SK-N-SH treated with all-trans-retinoic acid at 6 μM for 48 hours (cell line): ENCODE results near the gene MORN4.

ENCODE experiments used
- ATAC-seq: fragments of 200-7000 bp; cut with Tn5 transposase; 3 replicates; pipeline ENCODE4 v1.9.1; 2020; ENCODE audit warnings: mild to moderate bottlenecking, moderate library complexity
- ARNTL ChIP-seq: fragments of 450-650 bp; formaldehyde crosslinking; IDR thresholded peaks from 2 replicates; pipeline ENCODE4 v1.5.0; 2020; ENCODE audit warnings: low read depth, mild to moderate bottlenecking, moderate library complexity, borderline replicate concordance
- BACH2 ChIP-seq: fragments of 250-450 bp; sonication (Bioruptor Pico); IDR thresholded peaks from 2 replicates; pipeline ENCODE4 v1.9.0; 2021; ENCODE audit warnings: mild to moderate bottlenecking, borderline replicate concordance
- CSDC2 ChIP-seq: fragments of 250-450 bp; sonication (Bioruptor Pico); IDR thresholded peaks from 2 replicates; pipeline ENCODE4 v1.5.0; 2020; ENCODE audit warnings: mild to moderate bottlenecking, moderate library complexity
- ESRRG ChIP-seq: fragments of 250-450 bp; sonication (Bioruptor Pico); IDR thresholded peaks from 2 replicates; pipeline ENCODE4 v1.6.1; 2021; ENCODE audit warnings: mild to moderate bottlenecking
- GLIS3 ChIP-seq: fragments of 250-450 bp; sonication (Bioruptor Pico); IDR thresholded peaks from 2 replicates; pipeline ENCODE4 v1.5.0; 2020; ENCODE audit warnings: mild to moderate bottlenecking, moderate library complexity
- ISL1 ChIP-seq: fragments of 250-450 bp; sonication (Bioruptor Pico); IDR thresholded peaks from 2 replicates; pipeline ENCODE4 v2.1.2; 2022; ENCODE audit warnings: mild to moderate bottlenecking, moderate library complexity
- OSR1 ChIP-seq: fragments of 250-450 bp; sonication (Bioruptor Pico); IDR thresholded peaks from 2 replicates; pipeline ENCODE4 v1.8.0; 2022; ENCODE audit warnings: moderate library complexity, mild to moderate bottlenecking, inconsistent platforms
- PPARA ChIP-seq: fragments of 250-450 bp; sonication (Bioruptor Pico); IDR thresholded peaks from 2 replicates; pipeline ENCODE4 v1.5.0; 2020; ENCODE audit warnings: mild to moderate bottlenecking, borderline replicate concordance
- RARB ChIP-seq: fragments of 250-450 bp; sonication (Bioruptor Pico); IDR thresholded peaks from 2 replicates; pipeline ENCODE4 v1.8.0; 2021; ENCODE audit warnings: mild to moderate bottlenecking, moderate library complexity
- SNAI2 ChIP-seq: fragments of 250-450 bp; sonication (Bioruptor Pico); IDR thresholded peaks from 2 replicates; pipeline ENCODE4 v1.5.0; 2020; ENCODE audit warnings: mild to moderate bottlenecking, moderate library complexity
- TCF4 ChIP-seq: fragments of 250-450 bp; sonication (Bioruptor Pico); IDR thresholded peaks from 2 replicates; pipeline ENCODE4 v1.8.0; 2021; ENCODE audit warnings: mild to moderate bottlenecking, moderate library complexity, borderline replicate concordance
- TOX ChIP-seq: fragments of 250-450 bp; sonication (Bioruptor Pico); IDR thresholded peaks from 2 replicates; pipeline ENCODE4 v1.8.0; 2021; ENCODE audit warnings: mild to moderate bottlenecking, moderate library complexity, borderline replicate concordance
- ZC3H10 ChIP-seq: fragments of 250-450 bp; sonication (Bioruptor Pico); IDR thresholded peaks from 2 replicates; pipeline ENCODE4 v1.5.1; 2021; ENCODE audit warnings: mild to moderate bottlenecking, moderate library complexity
- ZFP3 ChIP-seq: fragments of 250-450 bp; sonication (Bioruptor Pico); IDR thresholded peaks from 2 replicates; pipeline ENCODE4 v1.5.0; 2020; ENCODE audit warnings: mild to moderate bottlenecking, moderate library complexity
- ZFP30 ChIP-seq: fragments of 450-650 bp; formaldehyde crosslinking; IDR thresholded peaks from 2 replicates; pipeline ENCODE4 v1.5.0; 2022; ENCODE audit warnings: mild to moderate bottlenecking, moderate library complexity
- ZNF565 ChIP-seq: fragments of 450-650 bp; formaldehyde crosslinking; conservative IDR thresholded peaks from 2 replicates; pipeline ENCODE4 v1.5.0; 2020; ENCODE audit warnings: low read depth, mild to moderate bottlenecking, moderate library complexity
- ZNF70 ChIP-seq: fragments of 450-650 bp; formaldehyde crosslinking; IDR thresholded peaks from 2 replicates; pipeline ENCODE4 v1.5.0; 2020; ENCODE audit warnings: mild to moderate bottlenecking, moderate library complexity
- ZNF8 ChIP-seq: fragments of 450-650 bp; formaldehyde crosslinking; IDR thresholded peaks from 2 replicates; pipeline ENCODE4 v1.5.0; 2020; ENCODE audit warnings: mild to moderate bottlenecking, moderate library complexity
- TF ChIP-seq, protein P1 (sequence below): fragments of 250-450 bp; sonication (Bioruptor Pico); IDR thresholded peaks from 2 replicates; pipeline ENCODE4 v1.8.0; 2020; ENCODE audit warnings: mild to moderate bottlenecking, moderate library complexity, borderline replicate concordance
- TF ChIP-seq, protein P2 (sequence below): fragments of 250-450 bp; sonication (Bioruptor Pico); IDR thresholded peaks from 2 replicates; pipeline ENCODE4 v1.5.1; 2021; ENCODE audit warnings: mild to moderate bottlenecking, moderate library complexity
- TF ChIP-seq, protein P3 (sequence below): fragments of 250-450 bp; sonication (Bioruptor Pico); IDR thresholded peaks from 2 replicates; pipeline ENCODE4 v1.5.0; 2020; ENCODE audit warnings: mild to moderate bottlenecking, moderate library complexity
- TF ChIP-seq, protein P4 (sequence below): fragments of 250-450 bp; sonication (Bioruptor Pico); IDR thresholded peaks from 2 replicates; pipeline ENCODE4 v1.5.1; 2020; ENCODE audit warnings: low read depth, mild to moderate bottlenecking, moderate library complexity

MORN4 gene

DNA sequence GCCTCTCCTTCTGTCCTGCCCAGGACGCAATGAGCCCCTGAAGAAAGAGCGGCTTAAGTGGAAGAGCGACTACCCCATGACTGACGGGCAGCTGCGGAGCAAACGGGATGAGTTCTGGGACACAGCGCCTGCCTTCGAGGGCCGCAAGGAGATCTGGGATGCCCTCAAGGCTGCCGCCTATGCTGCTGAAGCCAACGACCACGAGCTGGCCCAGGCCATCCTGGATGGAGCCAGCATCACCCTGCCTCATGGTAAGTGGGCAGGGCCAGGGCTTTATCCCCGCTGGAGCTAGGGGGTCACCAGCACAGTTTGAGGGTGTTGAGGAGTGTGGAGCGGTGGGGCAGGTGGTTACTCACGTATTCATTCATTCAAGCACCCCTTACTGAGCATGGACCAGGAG, 65.4 kb downstream of the MORN4 start:
- no peak for ATAC-seq
- TF ChIP-seq RARB (no peak), TOX (CRISPR knock-in tag) (no peak), ZNF8 (CRISPR knock-in tag) (no peak), ZNF70 (CRISPR knock-in tag) (no peak), BACH2 (CRISPR knock-in tag) (no peak), ZNF565 (CRISPR knock-in tag) (no peak), ZFP3 (CRISPR knock-in tag) (no peak), OSR1 (CRISPR knock-in tag) (no peak), ISL1 (CRISPR knock-in tag) (no peak), ESRRG (no peak), GLIS3 (no peak), ZC3H10 (CRISPR knock-in tag) (no peak), TCF4 (no peak), SNAI2 (CRISPR knock-in tag) (no peak), ZFP30 (CRISPR knock-in tag) (no peak), ARNTL (CRISPR knock-in tag) (no peak)
- TF ChIP-seq, protein P1, sequence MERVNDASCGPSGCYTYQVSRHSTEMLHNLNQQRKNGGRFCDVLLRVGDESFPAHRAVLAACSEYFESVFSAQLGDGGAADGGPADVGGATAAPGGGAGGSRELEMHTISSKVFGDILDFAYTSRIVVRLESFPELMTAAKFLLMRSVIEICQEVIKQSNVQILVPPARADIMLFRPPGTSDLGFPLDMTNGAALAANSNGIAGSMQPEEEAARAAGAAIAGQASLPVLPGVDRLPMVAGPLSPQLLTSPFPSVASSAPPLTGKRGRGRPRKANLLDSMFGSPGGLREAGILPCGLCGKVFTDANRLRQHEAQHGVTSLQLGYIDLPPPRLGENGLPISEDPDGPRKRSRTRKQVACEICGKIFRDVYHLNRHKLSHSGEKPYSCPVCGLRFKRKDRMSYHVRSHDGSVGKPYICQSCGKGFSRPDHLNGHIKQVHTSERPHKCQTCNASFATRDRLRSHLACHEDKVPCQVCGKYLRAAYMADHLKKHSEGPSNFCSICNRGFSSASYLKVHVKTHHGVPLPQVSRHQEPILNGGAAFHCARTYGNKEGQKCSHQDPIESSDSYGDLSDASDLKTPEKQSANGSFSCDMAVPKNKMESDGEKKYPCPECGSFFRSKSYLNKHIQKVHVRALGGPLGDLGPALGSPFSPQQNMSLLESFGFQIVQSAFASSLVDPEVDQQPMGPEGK (CRISPR knock-in tag): no peak
- TF ChIP-seq, protein P2, sequence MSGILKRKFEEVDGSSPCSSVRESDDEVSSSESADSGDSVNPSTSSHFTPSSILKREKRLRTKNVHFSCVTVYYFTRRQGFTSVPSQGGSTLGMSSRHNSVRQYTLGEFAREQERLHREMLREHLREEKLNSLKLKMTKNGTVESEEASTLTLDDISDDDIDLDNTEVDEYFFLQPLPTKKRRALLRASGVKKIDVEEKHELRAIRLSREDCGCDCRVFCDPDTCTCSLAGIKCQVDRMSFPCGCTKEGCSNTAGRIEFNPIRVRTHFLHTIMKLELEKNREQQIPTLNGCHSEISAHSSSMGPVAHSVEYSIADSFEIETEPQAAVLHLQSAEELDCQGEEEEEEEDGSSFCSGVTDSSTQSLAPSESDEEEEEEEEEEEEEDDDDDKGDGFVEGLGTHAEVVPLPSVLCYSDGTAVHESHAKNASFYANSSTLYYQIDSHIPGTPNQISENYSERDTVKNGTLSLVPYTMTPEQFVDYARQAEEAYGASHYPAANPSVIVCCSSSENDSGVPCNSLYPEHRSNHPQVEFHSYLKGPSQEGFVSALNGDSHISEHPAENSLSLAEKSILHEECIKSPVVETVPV (CRISPR knock-in tag): no peak
- TF ChIP-seq, protein P3, sequence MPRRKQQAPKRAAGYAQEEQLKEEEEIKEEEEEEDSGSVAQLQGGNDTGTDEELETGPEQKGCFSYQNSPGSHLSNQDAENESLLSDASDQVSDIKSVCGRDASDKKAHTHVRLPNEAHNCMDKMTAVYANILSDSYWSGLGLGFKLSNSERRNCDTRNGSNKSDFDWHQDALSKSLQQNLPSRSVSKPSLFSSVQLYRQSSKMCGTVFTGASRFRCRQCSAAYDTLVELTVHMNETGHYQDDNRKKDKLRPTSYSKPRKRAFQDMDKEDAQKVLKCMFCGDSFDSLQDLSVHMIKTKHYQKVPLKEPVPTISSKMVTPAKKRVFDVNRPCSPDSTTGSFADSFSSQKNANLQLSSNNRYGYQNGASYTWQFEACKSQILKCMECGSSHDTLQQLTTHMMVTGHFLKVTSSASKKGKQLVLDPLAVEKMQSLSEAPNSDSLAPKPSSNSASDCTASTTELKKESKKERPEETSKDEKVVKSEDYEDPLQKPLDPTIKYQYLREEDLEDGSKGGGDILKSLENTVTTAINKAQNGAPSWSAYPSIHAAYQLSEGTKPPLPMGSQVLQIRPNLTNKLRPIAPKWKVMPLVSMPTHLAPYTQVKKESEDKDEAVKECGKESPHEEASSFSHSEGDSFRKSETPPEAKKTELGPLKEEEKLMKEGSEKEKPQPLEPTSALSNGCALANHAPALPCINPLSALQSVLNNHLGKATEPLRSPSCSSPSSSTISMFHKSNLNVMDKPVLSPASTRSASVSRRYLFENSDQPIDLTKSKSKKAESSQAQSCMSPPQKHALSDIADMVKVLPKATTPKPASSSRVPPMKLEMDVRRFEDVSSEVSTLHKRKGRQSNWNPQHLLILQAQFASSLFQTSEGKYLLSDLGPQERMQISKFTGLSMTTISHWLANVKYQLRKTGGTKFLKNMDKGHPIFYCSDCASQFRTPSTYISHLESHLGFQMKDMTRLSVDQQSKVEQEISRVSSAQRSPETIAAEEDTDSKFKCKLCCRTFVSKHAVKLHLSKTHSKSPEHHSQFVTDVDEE (CRISPR knock-in tag): no peak
- TF ChIP-seq, protein P4, sequence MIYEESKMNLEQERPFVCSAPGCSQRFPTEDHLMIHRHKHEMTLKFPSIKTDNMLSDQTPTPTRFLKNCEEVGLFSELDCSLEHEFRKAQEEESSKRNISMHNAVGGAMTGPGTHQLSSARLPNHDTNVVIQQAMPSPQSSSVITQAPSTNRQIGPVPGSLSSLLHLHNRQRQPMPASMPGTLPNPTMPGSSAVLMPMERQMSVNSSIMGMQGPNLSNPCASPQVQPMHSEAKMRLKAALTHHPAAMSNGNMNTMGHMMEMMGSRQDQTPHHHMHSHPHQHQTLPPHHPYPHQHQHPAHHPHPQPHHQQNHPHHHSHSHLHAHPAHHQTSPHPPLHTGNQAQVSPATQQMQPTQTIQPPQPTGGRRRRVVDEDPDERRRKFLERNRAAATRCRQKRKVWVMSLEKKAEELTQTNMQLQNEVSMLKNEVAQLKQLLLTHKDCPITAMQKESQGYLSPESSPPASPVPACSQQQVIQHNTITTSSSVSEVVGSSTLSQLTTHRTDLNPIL: no peak

DNA sequence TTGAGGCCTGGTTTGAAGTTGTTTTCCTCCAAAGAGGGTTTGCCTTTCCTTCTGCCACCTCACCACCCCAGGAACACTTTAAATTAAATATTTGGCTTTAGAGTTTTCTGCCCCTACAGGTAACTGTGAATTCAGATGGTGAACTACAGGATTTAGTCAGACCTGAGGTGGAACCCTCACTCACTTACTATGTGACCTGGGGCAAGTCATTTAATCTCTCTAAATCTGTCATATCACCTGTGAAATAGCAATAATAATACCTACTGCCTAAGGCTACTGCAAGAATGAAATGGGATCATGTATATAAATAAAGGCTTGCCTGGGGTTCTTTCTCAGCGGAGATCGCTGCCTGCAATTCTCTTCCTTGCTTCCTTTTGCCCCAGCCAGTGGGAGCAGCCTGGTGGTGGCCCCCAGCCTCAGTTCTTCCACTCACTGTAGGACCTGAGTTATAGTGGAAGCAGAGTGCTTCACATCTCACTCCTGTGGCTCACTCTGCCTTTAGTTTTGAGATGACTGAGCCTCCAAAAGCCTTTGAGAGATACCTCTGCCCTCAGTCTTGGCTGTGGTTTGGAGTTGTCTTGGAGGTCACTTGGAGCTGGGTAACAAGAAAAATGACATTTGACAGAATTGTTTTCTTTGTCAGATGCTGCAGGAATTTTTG, 66.8 kb downstream of the MORN4 start:
- no peak for TF ChIP-seq ARNTL (CRISPR knock-in tag)
- TF ChIP-seq BACH2 (CRISPR knock-in tag): no peak
- TF ChIP-seq TCF4: no peak
- TF ChIP-seq ZC3H10 (CRISPR knock-in tag): no peak
- no peak for TF ChIP-seq PPARA (CRISPR knock-in tag)
- TF ChIP-seq ZFP3 (CRISPR knock-in tag): no peak
- TF ChIP-seq, protein P2 (CRISPR knock-in tag): no peak
- TF ChIP-seq ZNF565 (CRISPR knock-in tag): no peak
- no peak for TF ChIP-seq OSR1 (CRISPR knock-in tag)
- no peak for TF ChIP-seq CSDC2 (CRISPR knock-in tag)
- no peak for TF ChIP-seq GLIS3
- TF ChIP-seq ZFP30 (CRISPR knock-in tag): no peak
- TF ChIP-seq ZNF8 (CRISPR knock-in tag): no peak
- TF ChIP-seq SNAI2 (CRISPR knock-in tag): no peak
- TF ChIP-seq ISL1 (CRISPR knock-in tag): no peak
- TF ChIP-seq RARB: no peak
- no peak for TF ChIP-seq ESRRG
- no peak for TF ChIP-seq ZNF70 (CRISPR knock-in tag)
- ATAC-seq: no peak
